NCI-H345 (cell line): ENCODE results near the gene CDC73.
"Not testable (repeated sequence)": the region's sequence is repeated elsewhere in the genome, so short reads cannot be mapped to it uniquely, and the experiment has no call there.

ENCODE experiments used
- DNase-seq: peaks from one replicate; lab custom pipeline; 2025; lab: John Stamatoyannopoulos, UW

Gene CDC73

DNA sequence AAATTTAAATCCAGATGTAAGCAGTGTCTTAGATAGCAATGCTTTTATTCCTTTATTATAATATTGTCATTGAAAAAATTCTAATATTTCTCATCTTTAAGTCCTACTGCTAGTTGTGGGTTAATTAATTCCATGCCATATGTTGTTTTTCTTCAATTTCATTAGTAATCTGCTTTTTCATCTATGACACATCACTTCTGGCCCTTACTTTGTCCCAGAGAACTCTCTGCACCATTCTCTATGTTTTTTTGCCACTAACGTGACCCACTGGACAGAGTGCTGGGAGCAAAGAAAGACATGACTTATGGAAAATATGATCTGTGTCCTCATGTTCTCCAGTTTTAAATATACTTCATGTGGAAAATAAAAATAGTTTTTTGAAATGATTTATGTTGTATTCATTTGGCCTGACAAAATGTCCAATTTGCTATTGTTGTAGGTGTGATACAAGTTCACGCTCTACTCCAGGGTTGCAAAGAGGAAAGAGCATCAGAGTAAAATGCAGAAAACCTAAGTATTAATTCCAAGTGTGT, 166.8 kb downstream of the CDC73 start:
- not testable (repeated sequence) for DNase-seq

DNA sequence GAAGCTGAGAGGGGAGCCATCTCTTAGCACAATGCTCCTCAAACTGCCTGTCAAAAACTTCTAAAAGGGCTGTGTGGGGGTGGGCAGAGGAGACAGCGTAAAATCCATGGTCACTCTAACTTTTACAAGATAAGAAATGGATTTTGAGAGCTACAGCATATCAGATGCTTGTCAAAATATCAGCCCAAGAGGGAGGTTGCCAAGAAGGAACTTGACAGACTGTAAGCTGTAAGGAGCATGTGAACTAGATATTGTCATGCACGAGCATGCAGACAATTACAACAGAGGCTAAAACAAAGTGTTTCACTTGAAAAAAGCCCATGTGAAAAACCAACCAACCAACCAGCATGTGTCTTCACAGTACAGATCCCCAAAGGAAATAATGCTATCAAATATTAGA, 171.9 kb downstream of the CDC73 start:
- DNase-seq = no peak

- no peak for DNase-seq
These were observed 177.2 kb downstream of the CDC73 start for GRCh38 chr1:193299038-193299437.

- DNase-seq = no peak
These were observed 179.9 kb downstream of the CDC73 start for GRCh38 chr1:193301746-193302145.

- no peak for DNase-seq
These were observed 182.0 kb downstream of the CDC73 start for GRCh38 chr1:193303849-193304248.
